Neural cell (in vitro differentiated cells): ENCODE data around the gene FAM20C. TPM values are rescaled to one million over a fixed set of nuclear protein-coding genes. Genes with fewer than 3 reads are reported as not detected.

ENCODE experiments used
- H2AFZ ChIP-seq: fragments of 200-600, 300-800 bp; sonication (generic), shearing (Covaris generic); 2 replicates; pipeline ENCODE4 v1.6.0; 2014; ENCODE audit warnings: low read depth, mild to moderate bottlenecking, antibody characterized with exemption, low read length, moderate library complexity
- H3F3A ChIP-seq: fragments of 200-600 bp; shearing (Covaris generic); 2 replicates; pipeline ENCODE4 v1.6.1; 2016; ENCODE audit warnings: mild to moderate bottlenecking, moderate library complexity, mixed read lengths, antibody characterized with exemption, low read length; ENCODE audit not compliant: insufficient read depth, poor library complexity, severe bottlenecking
- H3K27ac ChIP-seq: fragments of 200-600, 300-800 bp; sonication (generic), shearing (Covaris generic); 2 replicates; pipeline ENCODE4 v1.5.1; 2014; ENCODE audit warnings: mild to moderate bottlenecking, low read length, moderate library complexity
- H3K27me3 ChIP-seq: fragments of 300-800, 200-600 bp; sonication (generic), shearing (Covaris generic); 2 replicates; pipeline ENCODE4 v1.6.0; 2014; ENCODE audit warnings: mild to moderate bottlenecking, low read depth, low read length, moderate library complexity; ENCODE audit not compliant: insufficient read depth
- H3K36me3 ChIP-seq: fragments of 300-800, 200-600 bp; sonication (generic), shearing (Covaris generic); 2 replicates; pipeline ENCODE4 v1.5.1; 2014; ENCODE audit warnings: mild to moderate bottlenecking, antibody characterized with exemption, low read length, moderate library complexity; ENCODE audit not compliant: insufficient read depth
- H3K4me2 ChIP-seq: fragments of 300-800, 200-600 bp; sonication (generic), shearing (Covaris generic); 2 replicates; pipeline ENCODE4 v1.6.0; 2014; ENCODE audit warnings: mild to moderate bottlenecking, low read length
- H3K4me3 ChIP-seq: fragments of 300-800, 200-600 bp; sonication (generic), shearing (Covaris generic); 2 replicates; pipeline ENCODE4 v1.5.1; 2014; ENCODE audit warnings: mild to moderate bottlenecking, low read length, moderate library complexity
- H3K79me2 ChIP-seq: fragments of 200-600 bp; shearing (Covaris generic); replicated peaks from 2 replicates; pipeline ENCODE4 v1.6.0; 2014; ENCODE audit warnings: mild to moderate bottlenecking, low read length, moderate library complexity; ENCODE audit not compliant: insufficient read depth
- H3K9ac ChIP-seq: fragments of 300-800, 200-600 bp; sonication (generic), shearing (Covaris generic); 2 replicates; pipeline ENCODE4 v1.6.1; 2016; ENCODE audit warnings: mild to moderate bottlenecking, low read length, mixed read lengths
- H3K9me2 ChIP-seq: fragments of 200-600 bp; shearing (Covaris generic); 2 replicates; pipeline ENCODE4 v1.6.1; 2016; ENCODE audit warnings: mild to moderate bottlenecking, low read length, mixed read lengths; ENCODE audit not compliant: insufficient read depth
- H3K9me3 ChIP-seq: fragments of 200-600, 300-800 bp; sonication (generic), shearing (Covaris generic); 2 replicates; pipeline ENCODE4 v1.6.1; 2016; ENCODE audit warnings: mild to moderate bottlenecking, mixed run types, low read length, moderate library complexity, mixed read lengths
- H4K20me1 ChIP-seq: fragments of 200-600 bp; shearing (Covaris generic); 2 replicates; pipeline ENCODE4 v1.6.1; 2016; ENCODE audit warnings: mild to moderate bottlenecking, mixed run types; ENCODE audit not compliant: insufficient read depth
- CTCF ChIP-seq: fragments of 450-650 bp; IDR thresholded peaks from 2 replicates; pipeline ENCODE4 v1.5.1; 2014; ENCODE audit warnings: antibody characterized with exemption, mild to moderate bottlenecking, moderate library complexity; ENCODE audit not compliant: poor library complexity, severe bottlenecking
- EP300 ChIP-seq: fragments of 450-650 bp; conservative IDR thresholded peaks from 2 replicates; pipeline ENCODE4 v1.6.1; 2014; ENCODE audit warnings: antibody characterized with exemption, mild to moderate bottlenecking, moderate library complexity; ENCODE audit not compliant: poor library complexity, severe bottlenecking
- EZH2 ChIP-seq: fragments of 200-600, 300-800 bp; shearing (Covaris generic), sonication (generic); IDR thresholded peaks from 2 replicates; pipeline ENCODE4 v1.6.1; 2014; ENCODE audit warnings: antibody characterized with exemption, low read length, borderline replicate concordance, mild to moderate bottlenecking; ENCODE audit not compliant: insufficient read depth, poor library complexity, severe bottlenecking
- MXI1 ChIP-seq: fragments of 450-650 bp; conservative IDR thresholded peaks from 2 replicates; pipeline ENCODE4 v1.6.1; 2014; ENCODE audit warnings: antibody characterized with exemption, mild to moderate bottlenecking; ENCODE audit not compliant: poor library complexity, severe bottlenecking
- POLR2AphosphoS5 ChIP-seq: IDR thresholded peaks from 2 replicates; pipeline ENCODE4 v1.6.1; 2012
- RAD21 ChIP-seq: fragments of 450-650 bp; conservative IDR thresholded peaks from 2 replicates; pipeline ENCODE4 v1.6.1; 2014; ENCODE audit warnings: antibody characterized with exemption, mild to moderate bottlenecking, moderate library complexity
- REST ChIP-seq: IDR thresholded peaks from 2 replicates; pipeline ENCODE4 v1.6.1; 2012; ENCODE audit warnings: borderline replicate concordance
- SMC3 ChIP-seq: fragments of 450-650 bp; conservative IDR thresholded peaks from 2 replicates; pipeline ENCODE4 v1.6.1; 2014; ENCODE audit warnings: antibody characterized with exemption, mild to moderate bottlenecking, moderate library complexity; ENCODE audit not compliant: poor library complexity
- TAF1 ChIP-seq: IDR thresholded peaks from 2 replicates; pipeline ENCODE4 v1.6.1; 2012; ENCODE audit warnings: low read depth
- polyA minus RNA-seq: library from RNA; depleted of rRNA, polyadenylated mRNA; stranded (reverse); fragments of >200 nt; gene quantifications from 2 replicates; pipeline ENCODE4 v1.2.3, GENCODE V29; 2014
- polyA plus RNA-seq: library from polyadenylated mRNA; depleted of rRNA; stranded (reverse); fragments of >200 nt; gene quantifications from 2 replicates; pipeline ENCODE4 v1.2.3, GENCODE V29; 2014

Gene FAM20C
- 22.7 and 29.7 TPM in 2 replicates for polyA plus RNA-seq
- polyA minus RNA-seq, result 37.9 and 40.4 TPM in 2 replicates

GRCh38 chr7:191981-192649, at the start of gene FAM20C:
TSS of gene FAM20C (plus strand) at chr7:192571. CDS start at chr7:193200, 629 bp downstream.
- Histone ChIP-seq H3K9me2 (no peaks in the 10 kb centered on the region), H4K20me1 (no peaks in the 10 kb centered on the region), H3F3A (no peaks in the 10 kb centered on the region), H2AFZ (peak within 1 kb of the TSS; percentile 21), H3K27me3 (no peaks in the 10 kb centered on the region), H3K27ac (peak within 1 kb of the TSS; percentile 80), H3K9me3 (no peaks in the 10 kb centered on the region), H3K36me3 (no peaks in the 10 kb centered on the region), H3K9ac (peak within 1 kb of the TSS; percentile 93), H3K4me3 (peak within 1 kb of the TSS; percentile 79), H3K4me2 (peak within 1 kb of the TSS; percentile 85), H3K79me2 (peaks cover 49% of the 10 kb centered on the region)
- TF ChIP-seq RAD21 (peak; percentile 7), TAF1 (peak; percentile 89), POLR2AphosphoS5 (peak; percentile 85), EZH2 (no peak), EP300 (peak; percentile 12), MXI1 (peak; percentile 40), REST (peak; percentile 59), CTCF (no peak), SMC3 (no peak)

DNA sequence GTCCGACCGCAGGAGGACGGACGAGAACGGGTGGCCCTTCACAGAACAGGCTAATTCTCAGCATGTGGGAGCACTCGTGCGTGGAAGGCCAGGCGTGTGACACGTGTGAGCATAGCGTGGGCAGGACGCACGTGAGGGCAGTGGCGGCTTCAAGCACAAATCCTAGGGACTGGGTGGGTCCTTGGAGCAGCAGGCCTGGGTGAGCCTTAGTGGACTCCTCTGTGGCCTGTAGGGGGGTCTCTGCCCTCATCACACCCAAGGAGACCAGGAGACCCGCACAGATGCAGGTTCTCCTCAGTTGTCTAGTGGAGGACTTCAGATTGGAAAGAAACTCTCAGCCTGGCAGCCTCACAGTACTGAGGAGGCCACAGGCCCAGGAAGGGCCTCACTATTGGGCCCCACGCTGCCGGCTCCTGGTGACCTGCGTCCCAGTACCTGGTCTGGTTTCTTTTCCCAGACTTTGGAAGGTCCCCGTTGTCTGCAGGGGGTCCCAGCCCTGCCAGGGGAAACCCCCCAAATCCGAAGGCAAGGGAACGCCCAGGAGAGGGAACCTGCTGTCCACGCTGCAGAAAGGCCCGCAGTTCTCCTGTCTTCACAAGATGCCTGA, 49.1 kb upstream of the FAM20C start:
- no peak overlapping the region for H2AFZ ChIP-seq
- H3K27me3 ChIP-seq, result no peaks in the 10 kb centered on the region
- no peak overlapping the region for H3K27ac ChIP-seq
- H3K9me2 ChIP-seq, result no peaks in the 10 kb centered on the region
- no peaks in the 10 kb centered on the region for H3K9me3 ChIP-seq
- no peak overlapping the region for H3K9ac ChIP-seq
- no peaks in the 10 kb centered on the region for H3K79me2 ChIP-seq
- H3K4me3 ChIP-seq, result no peak overlapping the region
- no peaks in the 10 kb centered on the region for H3K36me3 ChIP-seq
- no peaks in the 10 kb centered on the region for H3F3A ChIP-seq
- TF ChIP-seq MXI1 (no peak), TAF1 (no peak)
- no peak overlapping the region for H3K4me2 ChIP-seq
- no peaks in the 10 kb centered on the region for H4K20me1 ChIP-seq
